HepG2 (cell line): Measurements from ENCODE around the gene U2AF2. TPM values are rescaled to one million over a fixed set of nuclear protein-coding genes. Genes with fewer than 3 reads are reported as not detected.

Experiments used
- CAMTA2 ChIP-seq: sonication (generic); formaldehyde crosslinking; IDR thresholded peaks from 2 replicates; pipeline ENCODE4 v1.4.0; 2020; ENCODE audit warnings: mild to moderate bottlenecking, missing genetic modification reagents, borderline replicate concordance
- EP300 ChIP-seq, 3 experiments: sonication (generic) in 1 of 3; formaldehyde crosslinking in 1 of 3; IDR thresholded peaks; 2 replicates each; pipeline versions ENCODE4 v1.5.1 to v1.6.1; 2011 to 2020; ENCODE audit warnings: low read depth in 2 of 3, low read length in 2 of 3, borderline replicate concordance in 1 of 3, improper control_type of control experiment in 1 of 3, mild to moderate bottlenecking in 1 of 3, missing genetic modification reagents in 1 of 3, moderate library complexity in 1 of 3
- GLMP ChIP-seq: sonication (generic); formaldehyde crosslinking; IDR thresholded peaks from 2 replicates; pipeline ENCODE4 v1.9.0; 2021; ENCODE audit warnings: missing genetic modification reagents, mild to moderate bottlenecking, borderline replicate concordance
- HDAC6 ChIP-seq: fragments of 200-600 bp; sonication (generic); IDR thresholded peaks from 2 replicates; pipeline ENCODE4 v1.7.0; 2017; ENCODE audit warnings: mild to moderate bottlenecking, antibody characterized with exemption, low read length, low read depth
- ISX ChIP-seq: sonication (generic); formaldehyde crosslinking; conservative IDR thresholded peaks from 2 replicates; pipeline ENCODE4 v1.5.0; 2020; ENCODE audit warnings: missing genetic modification reagents
- NFKB2 ChIP-seq: sonication (generic); formaldehyde crosslinking; IDR thresholded peaks from 2 replicates; pipeline ENCODE4 v1.4.0; 2020; ENCODE audit warnings: missing genetic modification reagents, borderline replicate concordance
- PAX8 ChIP-seq: sonication (generic); formaldehyde crosslinking; IDR thresholded peaks from 2 replicates; pipeline ENCODE4 v1.8.0; 2022; ENCODE audit warnings: mild to moderate bottlenecking, missing genetic modification reagents, borderline replicate concordance
- THAP11 ChIP-seq: IDR thresholded peaks from 2 replicates; pipeline ENCODE4 v1.6.1; 2016; ENCODE audit warnings: missing biosample characterization, missing genetic modification reagents
- TRAFD1 ChIP-seq: sonication (generic); formaldehyde crosslinking; IDR thresholded peaks from 2 replicates; pipeline ENCODE4 v1.5.1; 2020; ENCODE audit warnings: missing genetic modification reagents, mild to moderate bottlenecking, borderline replicate concordance
- ZBTB14 ChIP-seq: sonication (generic); formaldehyde crosslinking; IDR thresholded peaks from 2 replicates; pipeline ENCODE4 v1.4.0; 2020; ENCODE audit warnings: missing genetic modification reagents
- ZFP90 ChIP-seq: sonication (generic); formaldehyde crosslinking; IDR thresholded peaks from 2 replicates; pipeline ENCODE4 v1.8.0; 2022; ENCODE audit warnings: missing genetic modification reagents, mild to moderate bottlenecking, inconsistent platforms, borderline replicate concordance
- ZNF670 ChIP-seq: sonication (generic); formaldehyde crosslinking; IDR thresholded peaks from 2 replicates; pipeline ENCODE4 v1.8.0; 2022; ENCODE audit warnings: mild to moderate bottlenecking, missing genetic modification reagents, borderline replicate concordance
- ZNF816 ChIP-seq: sonication (generic); formaldehyde crosslinking; IDR thresholded peaks from 2 replicates; pipeline ENCODE4 v1.8.0; 2022; ENCODE audit warnings: missing genetic modification reagents, mild to moderate bottlenecking, borderline replicate concordance
- polyA plus RNA-seq, 8 experiments: library from polyadenylated mRNA; depleted of rRNA in 3 of 8; stranded (reverse) in 7 of 8; unstranded in 1 of 8; fragments of >200 nt; fragmentation: Illumina TruSeq in 4 of 8; extraction: Trizol in 4 of 8; gene quantifications; 2 replicates each; pipeline versions ENCODE4 v1.2.1 to v1.2.3, GENCODE V29; 2011 to 2016; ENCODE audit warnings: low read depth in 4 of 8, missing spikeins in 1 of 8, mixed read lengths in 1 of 8; ENCODE audit not compliant: insufficient read depth in 1 of 8
- total RNA-seq, 5 experiments: library from RNA; depleted of rRNA; stranded (reverse); fragments of >200 nt; fragmentation: Illumina TruSeq; extraction: Trizol; gene quantifications; 2 replicates each; pipeline ENCODE4 v1.2.3, GENCODE V29; 2016; ENCODE audit warnings: low read depth in 1 of 5
- TF ChIP-seq, protein P1 (sequence below): sonication (generic); formaldehyde crosslinking; IDR thresholded peaks from 2 replicates; pipeline ENCODE4; 2020; ENCODE audit warnings: missing genetic modification reagents, mild to moderate bottlenecking, borderline replicate concordance
- TF ChIP-seq, protein P2 (sequence below): sonication (generic); formaldehyde crosslinking; IDR thresholded peaks from 2 replicates; pipeline ENCODE4 v1.4.0; 2020; ENCODE audit warnings: mild to moderate bottlenecking, low read depth, missing genetic modification reagents
- TF ChIP-seq, protein P3 (sequence below): sonication (generic); formaldehyde crosslinking; IDR thresholded peaks from 2 replicates; pipeline ENCODE4 v1.5.0; 2020; ENCODE audit warnings: mild to moderate bottlenecking, missing genetic modification reagents

U2AF2 gene
- total and polyA plus RNA-seq, 2 of the 13 experiments (the other 11 are each of a cell fraction or from before 2014, with no cell fraction given) = 84.3 to 124 TPM

DNA sequence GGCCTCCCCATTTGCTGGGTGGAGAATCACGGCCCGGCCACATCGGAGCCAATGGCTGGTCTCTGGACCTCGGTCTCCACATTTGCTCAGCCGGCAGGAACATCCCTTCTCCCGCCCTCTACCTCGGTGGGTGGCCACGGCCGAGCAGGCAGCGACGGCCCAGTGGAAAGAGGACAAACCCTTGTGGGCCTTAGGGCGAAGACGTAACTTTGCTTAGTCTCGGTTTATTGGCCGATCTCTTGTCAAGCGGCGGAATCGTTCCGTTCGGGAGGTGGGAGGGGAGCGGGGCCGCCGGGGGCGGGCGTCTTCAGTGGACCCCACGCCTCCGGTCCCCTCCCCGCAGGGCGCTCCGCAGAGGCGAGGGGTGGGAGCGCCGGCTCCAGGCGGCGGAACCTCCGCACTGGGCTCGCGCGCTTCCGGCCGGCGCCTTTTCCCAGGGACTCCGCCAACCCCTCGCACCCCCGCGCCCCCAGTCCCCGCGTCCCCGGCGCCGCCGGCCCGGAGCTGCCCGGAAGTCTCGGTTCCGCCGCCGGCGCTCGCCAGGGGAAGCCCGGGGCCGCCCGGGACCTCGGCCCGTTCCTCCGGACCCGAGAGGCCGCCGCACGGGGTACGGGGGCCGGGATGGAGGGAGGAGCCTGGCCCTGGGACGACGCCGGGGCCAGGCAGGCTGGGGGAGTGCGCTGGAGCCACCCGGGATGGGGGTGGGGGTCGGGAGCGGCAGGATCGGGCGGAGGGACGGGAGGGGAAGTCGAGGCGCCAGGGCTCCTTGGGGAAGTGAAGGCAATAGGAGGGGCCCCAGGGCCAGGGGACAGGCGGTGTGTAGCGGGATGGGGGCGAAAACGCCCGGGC, 14.0 kb upstream of the U2AF2 start, which contains the start of gene ZNF580 (continued):
- TF ChIP-seq TRAFD1 (CRISPR knock-in tag) (no peak), ZNF670 (CRISPR knock-in tag) (peak; percentile 66; the same call in 1 of the 2 replicates), PAX8 (no peak), ISX (CRISPR knock-in tag) (no peak), THAP11 (CRISPR knock-in tag) (peak; percentile 67; the same call in 1 of the 2 replicates), NFKB2 (CRISPR knock-in tag) (peak; percentile 2; the same call in 1 of the 2 replicates), ZFP90 (CRISPR knock-in tag) (no peak), CAMTA2 (CRISPR knock-in tag) (no peak), EP300 (IDR thresholded peaks at IDR 0.05; ENCODE audit: low read depth in 2 of 2, low read length in 2 of 2) (no peak), EP300 (CRISPR knock-in tag; IDR thresholded peaks at IDR 0.05; ENCODE audit: borderline replicate concordance) (peak; percentile 20; the same call in 1 of the 2 replicates), GLMP (no peak), ZNF816 (CRISPR knock-in tag) (peak; percentile 75), ZBTB14 (CRISPR knock-in tag) (0 out of 2 replicates have a peak, but pooled peaks have one; percentile 31), HDAC6 (no peak)
- TF ChIP-seq, protein P1, sequence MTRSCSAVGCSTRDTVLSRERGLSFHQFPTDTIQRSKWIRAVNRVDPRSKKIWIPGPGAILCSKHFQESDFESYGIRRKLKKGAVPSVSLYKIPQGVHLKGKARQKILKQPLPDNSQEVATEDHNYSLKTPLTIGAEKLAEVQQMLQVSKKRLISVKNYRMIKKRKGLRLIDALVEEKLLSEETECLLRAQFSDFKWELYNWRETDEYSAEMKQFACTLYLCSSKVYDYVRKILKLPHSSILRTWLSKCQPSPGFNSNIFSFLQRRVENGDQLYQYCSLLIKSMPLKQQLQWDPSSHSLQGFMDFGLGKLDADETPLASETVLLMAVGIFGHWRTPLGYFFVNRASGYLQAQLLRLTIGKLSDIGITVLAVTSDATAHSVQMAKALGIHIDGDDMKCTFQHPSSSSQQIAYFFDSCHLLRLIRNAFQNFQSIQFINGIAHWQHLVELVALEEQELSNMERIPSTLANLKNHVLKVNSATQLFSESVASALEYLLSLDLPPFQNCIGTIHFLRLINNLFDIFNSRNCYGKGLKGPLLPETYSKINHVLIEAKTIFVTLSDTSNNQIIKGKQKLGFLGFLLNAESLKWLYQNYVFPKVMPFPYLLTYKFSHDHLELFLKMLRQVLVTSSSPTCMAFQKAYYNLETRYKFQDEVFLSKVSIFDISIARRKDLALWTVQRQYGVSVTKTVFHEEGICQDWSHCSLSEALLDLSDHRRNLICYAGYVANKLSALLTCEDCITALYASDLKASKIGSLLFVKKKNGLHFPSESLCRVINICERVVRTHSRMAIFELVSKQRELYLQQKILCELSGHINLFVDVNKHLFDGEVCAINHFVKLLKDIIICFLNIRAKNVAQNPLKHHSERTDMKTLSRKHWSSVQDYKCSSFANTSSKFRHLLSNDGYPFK (CRISPR knock-in tag) = no peak
- TF ChIP-seq, protein P2, sequence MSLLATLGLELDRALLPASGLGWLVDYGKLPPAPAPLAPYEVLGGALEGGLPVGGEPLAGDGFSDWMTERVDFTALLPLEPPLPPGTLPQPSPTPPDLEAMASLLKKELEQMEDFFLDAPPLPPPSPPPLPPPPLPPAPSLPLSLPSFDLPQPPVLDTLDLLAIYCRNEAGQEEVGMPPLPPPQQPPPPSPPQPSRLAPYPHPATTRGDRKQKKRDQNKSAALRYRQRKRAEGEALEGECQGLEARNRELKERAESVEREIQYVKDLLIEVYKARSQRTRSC (CRISPR knock-in tag) = 0 out of 2 replicates have a peak, but pooled peaks have one; percentile 50
- TF ChIP-seq, protein P3, sequence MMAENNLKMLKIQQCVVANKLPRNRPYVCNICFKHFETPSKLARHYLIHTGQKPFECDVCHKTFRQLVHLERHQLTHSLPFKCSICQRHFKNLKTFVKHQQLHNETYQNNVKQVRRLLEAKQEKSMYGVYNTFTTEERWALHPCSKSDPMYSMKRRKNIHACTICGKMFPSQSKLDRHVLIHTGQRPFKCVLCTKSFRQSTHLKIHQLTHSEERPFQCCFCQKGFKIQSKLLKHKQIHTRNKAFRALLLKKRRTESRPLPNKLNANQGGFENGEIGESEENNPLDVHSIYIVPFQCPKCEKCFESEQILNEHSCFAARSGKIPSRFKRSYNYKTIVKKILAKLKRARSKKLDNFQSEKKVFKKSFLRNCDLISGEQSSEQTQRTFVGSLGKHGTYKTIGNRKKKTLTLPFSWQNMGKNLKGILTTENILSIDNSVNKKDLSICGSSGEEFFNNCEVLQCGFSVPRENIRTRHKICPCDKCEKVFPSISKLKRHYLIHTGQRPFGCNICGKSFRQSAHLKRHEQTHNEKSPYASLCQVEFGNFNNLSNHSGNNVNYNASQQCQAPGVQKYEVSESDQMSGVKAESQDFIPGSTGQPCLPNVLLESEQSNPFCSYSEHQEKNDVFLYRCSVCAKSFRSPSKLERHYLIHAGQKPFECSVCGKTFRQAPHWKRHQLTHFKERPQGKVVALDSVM (CRISPR knock-in tag) = 0 out of 2 replicates have a peak, but pooled peaks have one; percentile 19
